HL-60 (cell line): Measurements from ENCODE around the gene MYBL2.

Source experiments
- DNase-seq, 2 experiments: peaks; one replicate each; pipeline ENCODE4 v3.0.0-alpha.2; 2010 to 2020; ENCODE audit warnings: low read depth in 1 of 2, low spot score in 1 of 2
- H3K27ac ChIP-seq: fragments of 250-450 bp; sonication (Bioruptor Pico); replicated peaks from 2 replicates; pipeline ENCODE4 v1.5.1; 2020; ENCODE audit warnings: mild to moderate bottlenecking, moderate library complexity
- H3K27me3 ChIP-seq: fragments of 250-450 bp; sonication (Bioruptor Pico); 2 replicates; pipeline ENCODE4 v1.5.1; 2021; ENCODE audit warnings: mild to moderate bottlenecking, moderate library complexity; ENCODE audit not compliant: insufficient read depth, poor library complexity, severe bottlenecking
- H3K4me3 ChIP-seq: replicated peaks from 2 replicates; pipeline ENCODE4 v1.5.1; 2011; ENCODE audit warnings: mild to moderate bottlenecking, control low read depth, low read length; ENCODE audit not compliant: insufficient read depth
- CTCF ChIP-seq: IDR thresholded peaks from one replicate; pipeline ENCODE4 v1.5.1; 2011; ENCODE audit warnings: low read length, control low read depth, inconsistent platforms; ENCODE audit not compliant: insufficient read depth
- GABPA ChIP-seq: IDR thresholded peaks from 2 replicates; pipeline ENCODE4 v1.6.1; 2012; ENCODE audit warnings: low read depth
- POLR2AphosphoS5 ChIP-seq: IDR thresholded peaks from 2 replicates; pipeline ENCODE4 v1.6.1; 2012; ENCODE audit warnings: low read depth
- SPI1 ChIP-seq: IDR thresholded peaks from 2 replicates; pipeline ENCODE4 v1.6.1; 2012; ENCODE audit warnings: low read depth, mild to moderate bottlenecking, borderline replicate concordance
- TF ChIP-seq, protein P1 (sequence below): IDR thresholded peaks from 2 replicates; pipeline ENCODE4 v1.6.1; 2012; ENCODE audit warnings: low read depth; ENCODE audit not compliant: insufficient replicate concordance

MYBL2 gene

DNA sequence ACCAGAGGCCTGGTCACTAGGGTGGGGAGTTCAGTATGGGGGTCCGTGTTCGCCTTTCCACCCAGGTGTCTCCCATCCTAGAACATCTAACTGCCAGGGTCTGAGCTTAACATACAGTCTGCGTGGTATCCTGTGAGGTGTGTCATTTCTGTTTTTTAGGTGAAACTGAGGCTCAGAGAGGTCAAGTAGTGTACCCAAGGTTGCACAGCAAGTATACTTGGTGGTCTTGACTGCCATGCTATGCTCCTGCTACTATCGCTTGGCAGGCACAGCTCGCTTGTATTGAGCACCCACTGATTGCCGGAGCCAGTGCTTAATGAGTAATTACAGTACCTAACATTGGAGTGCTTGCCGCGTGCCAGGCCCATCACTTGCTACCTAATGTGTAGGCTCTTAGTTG is 33.7 kb downstream of the MYBL2 start:
- TF ChIP-seq POLR2AphosphoS5: no peak
- Histone ChIP-seq H3K27me3 (no peaks in the 10 kb centered on the region), H3K27ac (no peak overlapping the region), H3K4me3 (no peak overlapping the region)
- no peak for DNase-seq

DNA sequence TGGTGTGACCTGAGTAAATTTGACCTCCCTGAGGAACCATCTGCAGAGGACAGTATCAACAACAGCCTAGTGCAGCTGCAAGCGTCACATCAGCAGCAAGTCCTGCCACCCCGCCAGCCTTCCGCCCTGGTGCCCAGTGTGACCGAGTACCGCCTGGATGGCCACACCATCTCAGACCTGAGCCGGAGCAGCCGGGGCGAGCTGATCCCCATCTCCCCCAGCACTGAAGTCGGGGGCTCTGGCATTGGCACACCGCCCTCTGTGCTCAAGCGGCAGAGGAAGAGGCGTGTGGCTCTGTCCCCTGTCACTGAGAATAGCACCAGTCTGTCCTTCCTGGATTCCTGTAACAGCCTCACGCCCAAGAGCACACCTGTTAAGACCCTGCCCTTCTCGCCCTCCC is 35.6 kb downstream of the MYBL2 start:
- no peak overlapping the region for H3K27ac ChIP-seq
- TF ChIP-seq SPI1: no peak
- TF ChIP-seq CTCF: no peak
- TF ChIP-seq, protein P1, sequence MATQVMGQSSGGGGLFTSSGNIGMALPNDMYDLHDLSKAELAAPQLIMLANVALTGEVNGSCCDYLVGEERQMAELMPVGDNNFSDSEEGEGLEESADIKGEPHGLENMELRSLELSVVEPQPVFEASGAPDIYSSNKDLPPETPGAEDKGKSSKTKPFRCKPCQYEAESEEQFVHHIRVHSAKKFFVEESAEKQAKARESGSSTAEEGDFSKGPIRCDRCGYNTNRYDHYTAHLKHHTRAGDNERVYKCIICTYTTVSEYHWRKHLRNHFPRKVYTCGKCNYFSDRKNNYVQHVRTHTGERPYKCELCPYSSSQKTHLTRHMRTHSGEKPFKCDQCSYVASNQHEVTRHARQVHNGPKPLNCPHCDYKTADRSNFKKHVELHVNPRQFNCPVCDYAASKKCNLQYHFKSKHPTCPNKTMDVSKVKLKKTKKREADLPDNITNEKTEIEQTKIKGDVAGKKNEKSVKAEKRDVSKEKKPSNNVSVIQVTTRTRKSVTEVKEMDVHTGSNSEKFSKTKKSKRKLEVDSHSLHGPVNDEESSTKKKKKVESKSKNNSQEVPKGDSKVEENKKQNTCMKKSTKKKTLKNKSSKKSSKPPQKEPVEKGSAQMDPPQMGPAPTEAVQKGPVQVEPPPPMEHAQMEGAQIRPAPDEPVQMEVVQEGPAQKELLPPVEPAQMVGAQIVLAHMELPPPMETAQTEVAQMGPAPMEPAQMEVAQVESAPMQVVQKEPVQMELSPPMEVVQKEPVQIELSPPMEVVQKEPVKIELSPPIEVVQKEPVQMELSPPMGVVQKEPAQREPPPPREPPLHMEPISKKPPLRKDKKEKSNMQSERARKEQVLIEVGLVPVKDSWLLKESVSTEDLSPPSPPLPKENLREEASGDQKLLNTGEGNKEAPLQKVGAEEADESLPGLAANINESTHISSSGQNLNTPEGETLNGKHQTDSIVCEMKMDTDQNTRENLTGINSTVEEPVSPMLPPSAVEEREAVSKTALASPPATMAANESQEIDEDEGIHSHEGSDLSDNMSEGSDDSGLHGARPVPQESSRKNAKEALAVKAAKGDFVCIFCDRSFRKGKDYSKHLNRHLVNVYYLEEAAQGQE: no peak
- no peak for TF ChIP-seq GABPA
- no peak for TF ChIP-seq POLR2AphosphoS5
- DNase-seq: no peak

GRCh38 chr20:43710370-43711044 is 43.6 kb downstream of the MYBL2 start:
- H3K4me3 ChIP-seq: no peak overlapping the region
- no peak for DNase-seq
- TF ChIP-seq SPI1: no peak
- TF ChIP-seq, protein P1: no peak
- TF ChIP-seq POLR2AphosphoS5: no peak
- TF ChIP-seq CTCF: no peak
- no peak for TF ChIP-seq GABPA
- H3K27ac ChIP-seq: no peak overlapping the region
- H3K27me3 ChIP-seq: no peaks in the 10 kb centered on the region

More for the DNA sequence above, 35.6 kb downstream of the MYBL2 start:
- Histone ChIP-seq H3K27me3 (no peaks in the 10 kb centered on the region), H3K4me3 (no peak overlapping the region)

- Histone ChIP-seq H3K27ac (no peak overlapping the region), H3K4me3 (no peak overlapping the region), H3K27me3 (no peaks in the 10 kb centered on the region)
- TF ChIP-seq POLR2AphosphoS5 (0 out of 2 replicates have a peak, but pooled peaks have one; percentile 21), CTCF (no peak)
- no peak for DNase-seq
These were observed 44.3 kb downstream of the MYBL2 start for GRCh38 chr20:43711098-43711654.
